Measurements from ENCODE around the gene ACOT7.

DNA sequence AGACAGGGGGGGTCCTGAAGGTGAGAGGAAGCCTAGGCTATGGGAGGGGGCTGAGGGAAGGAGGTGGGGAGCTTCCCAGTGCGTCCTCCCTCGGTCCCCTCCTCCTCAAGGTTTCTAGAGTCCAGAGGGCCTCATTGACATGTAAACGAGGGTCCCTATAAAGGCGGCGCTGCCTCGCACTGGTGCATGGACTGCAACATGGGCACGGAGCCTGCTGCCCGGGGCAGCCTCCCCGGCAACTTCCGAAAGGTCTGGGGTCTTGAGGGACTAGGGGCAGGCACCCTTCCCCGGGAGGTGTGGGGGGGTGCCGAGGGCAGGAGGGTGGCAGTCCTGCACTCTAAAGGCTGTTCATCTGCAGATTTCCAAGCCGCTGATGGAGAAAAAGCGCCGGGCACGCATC lies 149.6 kb downstream of the ACOT7 start, which contains the start of gene HES3:
- no peak for TF ChIP-seq TAF1 (IDR thresholded peaks at IDR 0.05; ENCODE audit: low read depth)
- no peak for TF ChIP-seq EP300 (IDR thresholded peaks at IDR 0.05; ENCODE audit: borderline replicate concordance)
- TF ChIP-seq TEAD4 (IDR thresholded peaks at IDR 0.05) = no peak
- TF ChIP-seq FOXM1 (IDR thresholded peaks at IDR 0.05; ENCODE audit: borderline replicate concordance, low read depth) = no peak
- TF ChIP-seq, protein P1, sequence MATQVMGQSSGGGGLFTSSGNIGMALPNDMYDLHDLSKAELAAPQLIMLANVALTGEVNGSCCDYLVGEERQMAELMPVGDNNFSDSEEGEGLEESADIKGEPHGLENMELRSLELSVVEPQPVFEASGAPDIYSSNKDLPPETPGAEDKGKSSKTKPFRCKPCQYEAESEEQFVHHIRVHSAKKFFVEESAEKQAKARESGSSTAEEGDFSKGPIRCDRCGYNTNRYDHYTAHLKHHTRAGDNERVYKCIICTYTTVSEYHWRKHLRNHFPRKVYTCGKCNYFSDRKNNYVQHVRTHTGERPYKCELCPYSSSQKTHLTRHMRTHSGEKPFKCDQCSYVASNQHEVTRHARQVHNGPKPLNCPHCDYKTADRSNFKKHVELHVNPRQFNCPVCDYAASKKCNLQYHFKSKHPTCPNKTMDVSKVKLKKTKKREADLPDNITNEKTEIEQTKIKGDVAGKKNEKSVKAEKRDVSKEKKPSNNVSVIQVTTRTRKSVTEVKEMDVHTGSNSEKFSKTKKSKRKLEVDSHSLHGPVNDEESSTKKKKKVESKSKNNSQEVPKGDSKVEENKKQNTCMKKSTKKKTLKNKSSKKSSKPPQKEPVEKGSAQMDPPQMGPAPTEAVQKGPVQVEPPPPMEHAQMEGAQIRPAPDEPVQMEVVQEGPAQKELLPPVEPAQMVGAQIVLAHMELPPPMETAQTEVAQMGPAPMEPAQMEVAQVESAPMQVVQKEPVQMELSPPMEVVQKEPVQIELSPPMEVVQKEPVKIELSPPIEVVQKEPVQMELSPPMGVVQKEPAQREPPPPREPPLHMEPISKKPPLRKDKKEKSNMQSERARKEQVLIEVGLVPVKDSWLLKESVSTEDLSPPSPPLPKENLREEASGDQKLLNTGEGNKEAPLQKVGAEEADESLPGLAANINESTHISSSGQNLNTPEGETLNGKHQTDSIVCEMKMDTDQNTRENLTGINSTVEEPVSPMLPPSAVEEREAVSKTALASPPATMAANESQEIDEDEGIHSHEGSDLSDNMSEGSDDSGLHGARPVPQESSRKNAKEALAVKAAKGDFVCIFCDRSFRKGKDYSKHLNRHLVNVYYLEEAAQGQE (IDR thresholded peaks at IDR 0.05; ENCODE audit: low read depth) = no peak
- no peak for TF ChIP-seq NFIC (IDR thresholded peaks at IDR 0.05)
- TF ChIP-seq, protein P2, sequence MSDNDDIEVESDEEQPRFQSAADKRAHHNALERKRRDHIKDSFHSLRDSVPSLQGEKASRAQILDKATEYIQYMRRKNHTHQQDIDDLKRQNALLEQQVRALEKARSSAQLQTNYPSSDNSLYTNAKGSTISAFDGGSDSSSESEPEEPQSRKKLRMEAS (IDR thresholded peaks at IDR 0.05) = no peak
- TF ChIP-seq, protein P3, sequence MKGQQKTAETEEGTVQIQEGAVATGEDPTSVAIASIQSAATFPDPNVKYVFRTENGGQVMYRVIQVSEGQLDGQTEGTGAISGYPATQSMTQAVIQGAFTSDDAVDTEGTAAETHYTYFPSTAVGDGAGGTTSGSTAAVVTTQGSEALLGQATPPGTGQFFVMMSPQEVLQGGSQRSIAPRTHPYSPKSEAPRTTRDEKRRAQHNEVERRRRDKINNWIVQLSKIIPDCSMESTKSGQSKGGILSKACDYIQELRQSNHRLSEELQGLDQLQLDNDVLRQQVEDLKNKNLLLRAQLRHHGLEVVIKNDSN (IDR thresholded peaks at IDR 0.05) = no peak
- TF ChIP-seq RAD21 (IDR thresholded peaks at IDR 0.05; ENCODE audit: low read depth) = no peak
